ENCODE measurements around the gene TBC1D22A.

The TBC1D22A gene

GRCh38 chr22:46946383-46946962, 184.0 kb downstream of the TBC1D22A start:
- no peak for TF ChIP-seq CTCF (IDR thresholded peaks at IDR 0.05)

GRCh38 chr22:46947516-46948257, 185.2 kb downstream of the TBC1D22A start:
- no peak for DNase-seq (ENCODE audit: low spot score)
- Histone ChIP-seq H3K27ac (no peak overlapping the region), H3K4me3 (no peak overlapping the region)
- no peak for TF ChIP-seq CTCF (IDR thresholded peaks at IDR 0.05)

More at GRCh38 chr22:46946383-46946962, 184.0 kb downstream of the TBC1D22A start:
- DNase-seq (ENCODE audit: low spot score) = no peak
- no peak overlapping the region for H3K27ac ChIP-seq
- no peak overlapping the region for H3K4me3 ChIP-seq

GRCh38 chr22:46948411-46949144, 186.1 kb downstream of the TBC1D22A start:
- H3K27ac ChIP-seq = no peak overlapping the region
- H3K4me3 ChIP-seq = no peak overlapping the region
- TF ChIP-seq CTCF (IDR thresholded peaks at IDR 0.05) = no peak
- DNase-seq (ENCODE audit: low spot score) = no peak

- H3K4me3 ChIP-seq = no peak overlapping the region
- H3K27ac ChIP-seq = no peak overlapping the region
- TF ChIP-seq CTCF (IDR thresholded peaks at IDR 0.05) = no peak
- DNase-seq (ENCODE audit: low spot score) = no peak
These were observed 188.9 kb downstream of the TBC1D22A start for GRCh38 chr22:46951350-46951749.

- H3K4me3 ChIP-seq = no peak overlapping the region
These were observed 189.5 kb downstream of the TBC1D22A start for GRCh38 chr22:46951973-46952372.

More at GRCh38 chr22:46951973-46952372, 189.5 kb downstream of the TBC1D22A start:
- no peak for TF ChIP-seq CTCF (IDR thresholded peaks at IDR 0.05)
- H3K27ac ChIP-seq = no peak overlapping the region
- DNase-seq (ENCODE audit: low spot score) = peak; percentile 47
